Keratinocyte (primary cell): Measurements from ENCODE around the gene DCLK2.

ENCODE experiments used
- EZH2 ChIP-seq: IDR thresholded peaks from one replicate; pipeline ENCODE4 v1.6.1; 2012; ENCODE audit warnings: inconsistent platforms, mild to moderate bottlenecking, low read length, moderate library complexity
- TF ChIP-seq, protein P1 (sequence below), 3 experiments: IDR thresholded peaks in 1 of 3; conservative IDR thresholded peaks in 1 of 3; optimal IDR thresholded peaks in 1 of 3; 2 replicates in 2 of 3; 3 replicates in 1 of 3; pipeline versions ENCODE3 to v1.5.1; 2011; ENCODE audit warnings: low read length in 3 of 3, mild to moderate bottlenecking in 3 of 3, moderate library complexity in 2 of 3, control low read depth in 1 of 3, inconsistent platforms in 1 of 3; ENCODE audit not compliant: insufficient read depth in 2 of 3; ENCODE audit errors: extremely low read depth in 1 of 3

DNA sequence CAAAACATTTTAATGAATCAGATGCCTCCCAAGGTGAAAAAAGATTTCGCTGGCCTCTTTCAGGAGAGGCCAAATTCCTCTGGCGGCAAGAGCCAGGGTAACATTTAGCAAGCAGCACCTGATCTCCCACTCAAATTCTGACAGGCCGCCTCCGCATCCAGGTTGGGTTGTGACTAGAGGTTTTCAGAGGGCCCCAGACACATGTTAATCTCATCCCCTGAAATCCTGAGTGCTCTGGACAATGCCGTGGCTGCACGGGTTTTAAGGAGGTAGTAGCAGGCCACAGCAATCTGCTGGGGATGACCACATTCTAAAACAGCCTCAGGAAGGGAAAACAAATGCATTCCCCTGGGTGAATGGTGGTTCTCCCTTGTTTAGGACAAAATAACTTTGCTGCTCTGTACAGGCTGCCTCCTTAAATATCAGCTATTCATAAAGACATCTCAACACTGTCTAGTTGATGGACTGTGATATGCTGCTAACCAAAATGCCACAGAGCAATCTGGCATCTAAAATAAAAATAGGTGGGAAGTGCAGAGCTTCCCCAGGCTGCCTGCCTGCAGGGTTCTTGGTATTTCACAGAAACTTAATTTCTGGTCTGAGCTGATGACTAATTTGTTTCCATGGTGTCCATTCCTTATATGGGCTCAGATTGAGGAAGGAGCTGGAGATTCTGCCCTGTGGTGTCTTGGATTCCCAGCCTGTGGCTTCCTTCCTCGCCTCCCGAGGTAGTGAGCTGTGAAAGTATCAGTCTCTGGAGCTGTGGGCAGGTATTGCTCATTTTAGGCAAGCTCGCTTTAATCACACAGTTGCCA, 202.0 kb downstream of the DCLK2 start:
- TF ChIP-seq, protein P1, sequence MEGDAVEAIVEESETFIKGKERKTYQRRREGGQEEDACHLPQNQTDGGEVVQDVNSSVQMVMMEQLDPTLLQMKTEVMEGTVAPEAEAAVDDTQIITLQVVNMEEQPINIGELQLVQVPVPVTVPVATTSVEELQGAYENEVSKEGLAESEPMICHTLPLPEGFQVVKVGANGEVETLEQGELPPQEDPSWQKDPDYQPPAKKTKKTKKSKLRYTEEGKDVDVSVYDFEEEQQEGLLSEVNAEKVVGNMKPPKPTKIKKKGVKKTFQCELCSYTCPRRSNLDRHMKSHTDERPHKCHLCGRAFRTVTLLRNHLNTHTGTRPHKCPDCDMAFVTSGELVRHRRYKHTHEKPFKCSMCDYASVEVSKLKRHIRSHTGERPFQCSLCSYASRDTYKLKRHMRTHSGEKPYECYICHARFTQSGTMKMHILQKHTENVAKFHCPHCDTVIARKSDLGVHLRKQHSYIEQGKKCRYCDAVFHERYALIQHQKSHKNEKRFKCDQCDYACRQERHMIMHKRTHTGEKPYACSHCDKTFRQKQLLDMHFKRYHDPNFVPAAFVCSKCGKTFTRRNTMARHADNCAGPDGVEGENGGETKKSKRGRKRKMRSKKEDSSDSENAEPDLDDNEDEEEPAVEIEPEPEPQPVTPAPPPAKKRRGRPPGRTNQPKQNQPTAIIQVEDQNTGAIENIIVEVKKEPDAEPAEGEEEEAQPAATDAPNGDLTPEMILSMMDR (optimal IDR thresholded peaks at IDR 0.05 in 1 of 3, IDR thresholded peaks at IDR 0.05 in 1 of 3, conservative IDR thresholded peaks at IDR 0.05 in 1 of 3; ENCODE audit: extremely low read depth in 1 of 3, insufficient read depth in 2 of 3, low read length in 3 of 3), result no peak
- no peak for TF ChIP-seq EZH2
